UCSD-AML1 (cell line): ENCODE results near the gene MBOAT1.

ENCODE experiments used
- DNase-seq: peaks from one replicate; lab custom pipeline; 2025; ENCODE audit not compliant: unreplicated experiment; lab: John Stamatoyannopoulos, UW

The MBOAT1 gene

DNA sequence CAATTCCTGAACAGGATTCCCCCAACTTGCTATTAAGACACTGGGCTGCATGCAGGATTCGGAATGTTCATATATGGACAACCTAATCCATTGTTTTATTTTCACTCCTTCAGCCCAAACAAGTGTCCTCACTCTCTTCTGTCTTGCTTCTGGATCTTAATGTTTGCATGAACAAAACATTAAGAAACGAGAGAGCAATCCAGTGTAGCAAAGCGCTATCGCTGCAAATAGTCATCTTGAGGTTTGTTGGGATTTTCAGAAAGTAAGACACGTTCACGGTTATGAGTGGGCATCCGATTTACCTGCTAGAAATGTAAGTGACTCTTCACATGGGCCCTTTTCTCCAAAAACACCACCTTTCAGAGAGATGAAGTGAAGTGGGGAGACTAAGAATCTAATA is 156.4 kb downstream of the MBOAT1 start:
- DNase-seq, result no peak
